Astrocyte (in vitro differentiated cells and primary cell): Measurements from ENCODE around the gene COL2A1. TPM values are rescaled to one million over a fixed set of nuclear protein-coding genes. Genes with fewer than 3 reads are reported as not detected.

Source experiments
- DNase-seq: peaks from one replicate; pipeline ENCODE4 v3.0.0-alpha.2; 2010; ENCODE audit warnings: low read depth
- FAIRE-seq: peaks from 2 replicates; lab custom pipeline; 2011; peaks lifted over from hg19 to GRCh38; lab: Jason Lieb, UNC
- H2AFZ ChIP-seq: 2 replicates; pipeline ENCODE4 v1.6.0; 2012; ENCODE audit warnings: low read depth, low read length, inconsistent platforms
- H3K27ac ChIP-seq: 2 replicates; pipeline ENCODE4 v1.5.1; 2011; ENCODE audit warnings: low read depth, low read length, inconsistent platforms
- H3K27me3 ChIP-seq: 2 replicates; pipeline ENCODE4 v1.6.0; 2011; ENCODE audit warnings: low read length, inconsistent platforms; ENCODE audit not compliant: insufficient read depth
- H3K36me3 ChIP-seq: 2 replicates; pipeline ENCODE4 v1.5.1; 2011; ENCODE audit warnings: low read length, inconsistent platforms; ENCODE audit not compliant: insufficient read depth
- H3K4me1 ChIP-seq: 2 replicates; pipeline ENCODE4 v1.5.1; 2011; ENCODE audit warnings: low read length, inconsistent platforms; ENCODE audit not compliant: insufficient read depth
- H3K4me2 ChIP-seq: 2 replicates; pipeline ENCODE4 v1.6.0; 2012; ENCODE audit warnings: low read length, inconsistent platforms
- H3K4me3 ChIP-seq: 2 replicates; pipeline ENCODE4 v1.5.1; 2011; ENCODE audit warnings: low read depth, mild to moderate bottlenecking, low read length, inconsistent platforms; ENCODE audit not compliant: insufficient read depth
- H3K79me2 ChIP-seq: 2 replicates; pipeline ENCODE4 v1.6.0; 2012; ENCODE audit warnings: mild to moderate bottlenecking, low read length, inconsistent platforms; ENCODE audit not compliant: insufficient read depth
- H3K9ac ChIP-seq: 2 replicates; pipeline ENCODE4 v1.6.0; 2012; ENCODE audit warnings: mild to moderate bottlenecking, low read length, inconsistent platforms
- H3K9me3 ChIP-seq: 2 replicates; pipeline ENCODE4 v1.5.1; 2012; ENCODE audit warnings: low read depth, mild to moderate bottlenecking, low read length, inconsistent platforms; ENCODE audit not compliant: insufficient read depth
- H4K20me1 ChIP-seq: 2 replicates; pipeline ENCODE4 v1.6.0; 2012; ENCODE audit warnings: low read length, inconsistent platforms; ENCODE audit not compliant: insufficient read depth
- H3K27ac Mint-ChIP-seq: one replicate; pipeline ENCODE4 v1.8.0; 2021; ENCODE audit warnings: mild to moderate bottlenecking, mixed read lengths; ENCODE audit not compliant: unreplicated experiment
- H3K27me3 Mint-ChIP-seq: one replicate; pipeline ENCODE4 v1.8.0; 2021; ENCODE audit warnings: low read depth, mixed read lengths; ENCODE audit not compliant: unreplicated experiment
- H3K36me3 Mint-ChIP-seq: one replicate; pipeline ENCODE4 v1.8.0; 2021; ENCODE audit warnings: low read depth, mixed read lengths; ENCODE audit not compliant: unreplicated experiment
- H3K4me1 Mint-ChIP-seq: one replicate; pipeline ENCODE4 v1.8.0; 2021; ENCODE audit warnings: low read depth, mixed read lengths; ENCODE audit not compliant: unreplicated experiment
- H3K4me3 Mint-ChIP-seq: one replicate; pipeline ENCODE4 v1.8.0; 2021; ENCODE audit warnings: mild to moderate bottlenecking, moderate library complexity, mixed read lengths; ENCODE audit not compliant: unreplicated experiment
- H3K9me3 Mint-ChIP-seq: one replicate; pipeline ENCODE4 v1.8.0; 2021; ENCODE audit warnings: mild to moderate bottlenecking, mixed read lengths; ENCODE audit not compliant: unreplicated experiment
- CTCF ChIP-seq: IDR thresholded peaks from 2 replicates; pipeline ENCODE4 v1.5.1; 2011; ENCODE audit warnings: low read depth, mild to moderate bottlenecking, inconsistent platforms, low read length, moderate library complexity; ENCODE audit not compliant: insufficient read depth
- EZH2 ChIP-seq: IDR thresholded peaks from 2 replicates; pipeline ENCODE4 v1.6.1; 2012; ENCODE audit warnings: mild to moderate bottlenecking, low read length, inconsistent platforms; ENCODE audit not compliant: insufficient read depth
- total RNA-seq: library from RNA; stranded (reverse); gene quantifications from 2 replicates; pipeline ENCODE4 v1.2.1, GENCODE V29; 2021

Gene COL2A1
- total RNA-seq, 1 donor from 2014 or later: 20.3 TPM

GRCh38 chr12:47993491-47993890 lies 10.8 kb downstream of the COL2A1 start:
- Histone ChIP-seq H2AFZ (no peak overlapping the region), H3K36me3 (no peaks in the 10 kb centered on the region), H3K4me3 (no peak overlapping the region), H3K27ac (no peak overlapping the region), H3K4me2 (no peak overlapping the region), H3K79me2 (no peaks in the 10 kb centered on the region), H3K27me3 (peaks cover 46% of the 10 kb centered on the region), H3K9ac (no peak overlapping the region), H4K20me1 (no peaks in the 10 kb centered on the region), H3K4me1 (no peaks in the 10 kb centered on the region), H3K9me3 (no peaks in the 10 kb centered on the region)
- Mint-ChIP-seq H3K4me3 (no peak overlapping the region), H3K27ac (no peak overlapping the region), H3K4me1 (peaks cover 4% of the 10 kb centered on the region), H3K9me3 (no peaks in the 10 kb centered on the region), H3K36me3 (peaks cover 5% of the 10 kb centered on the region), H3K27me3 (peaks cover 23% of the 10 kb centered on the region)
- DNase-seq (no peak), FAIRE-seq (no peak)
- TF ChIP-seq CTCF: no peak
- no peak for TF ChIP-seq EZH2

- Histone ChIP-seq H2AFZ (no peak overlapping the region), H3K4me3 (no peak overlapping the region), H3K27me3 (peaks cover 39% of the 10 kb centered on the region), H3K4me1 (no peaks in the 10 kb centered on the region), H3K9ac (no peak overlapping the region), H3K79me2 (no peaks in the 10 kb centered on the region), H4K20me1 (no peaks in the 10 kb centered on the region), H3K4me2 (no peak overlapping the region), H3K27ac (no peak overlapping the region), H3K36me3 (no peaks in the 10 kb centered on the region), H3K9me3 (no peaks in the 10 kb centered on the region)
- DNase-seq: no peak
- Mint-ChIP-seq H3K4me1 (peaks cover 12% of the 10 kb centered on the region), H3K4me3 (no peak overlapping the region), H3K27ac (no peak overlapping the region), H3K36me3 (peaks cover 5% of the 10 kb centered on the region), H3K9me3 (no peaks in the 10 kb centered on the region), H3K27me3 (peaks cover 19% of the 10 kb centered on the region)
- no peak for FAIRE-seq
- no peak for TF ChIP-seq CTCF
- no peak for TF ChIP-seq EZH2
Measured at GRCh38 chr12:47992776-47993175, 11.5 kb downstream of the COL2A1 start.

DNA sequence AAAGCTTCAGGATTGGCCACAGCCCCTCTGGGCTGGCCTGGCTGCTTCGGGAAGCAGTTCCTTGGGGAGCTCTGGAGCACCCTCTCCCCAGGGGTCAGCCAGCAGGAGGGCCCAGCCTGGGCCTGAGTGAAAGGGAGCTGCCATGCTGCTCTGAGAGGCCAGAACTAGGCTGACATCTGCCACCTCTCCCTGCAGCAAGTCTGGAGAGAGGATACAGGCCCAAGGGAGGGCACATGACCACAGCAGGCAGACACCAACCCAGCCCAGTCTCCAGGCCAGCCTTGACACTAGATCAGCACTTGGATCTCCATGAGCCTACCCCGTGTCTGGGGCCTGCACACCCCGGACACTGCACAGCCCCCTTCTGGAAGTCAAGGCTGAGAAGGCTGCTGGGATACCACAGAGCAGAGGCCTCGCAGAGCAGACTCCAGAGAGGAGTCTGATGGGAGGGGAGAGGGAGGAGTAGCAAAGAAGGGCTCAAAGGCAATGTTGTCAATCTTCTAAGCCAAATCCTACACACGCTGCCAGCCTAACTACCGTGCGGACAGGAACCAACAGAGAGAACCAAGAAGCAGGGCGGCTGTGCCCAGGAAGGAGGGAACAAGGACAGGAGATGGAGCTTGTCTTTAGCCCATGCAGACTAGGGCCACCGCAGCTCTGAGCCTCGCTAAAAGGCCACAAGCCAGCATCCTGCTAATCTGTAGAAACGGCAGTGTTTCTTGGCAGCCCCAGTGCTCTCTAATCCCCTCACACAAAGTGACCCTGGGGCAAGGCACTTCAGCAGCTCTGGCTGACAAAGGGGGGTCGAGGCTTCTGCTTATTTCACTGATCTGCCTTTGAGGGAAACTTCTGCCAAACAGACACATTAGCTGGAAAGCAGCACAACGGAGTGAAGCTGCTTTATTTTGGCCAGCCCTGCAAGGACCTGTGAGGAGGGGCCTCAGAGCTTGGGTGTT lies 12.9 kb downstream of the COL2A1 start:
- Histone ChIP-seq H3K9me3 (no peaks in the 10 kb centered on the region), H3K4me1 (no peaks in the 10 kb centered on the region), H3K4me3 (no peak overlapping the region), H3K27me3 (peaks cover 27% of the 10 kb centered on the region), H3K79me2 (no peaks in the 10 kb centered on the region), H2AFZ (peak overlapping the region; percentile 38), H4K20me1 (no peaks in the 10 kb centered on the region), H3K27ac (no peak overlapping the region), H3K36me3 (no peaks in the 10 kb centered on the region), H3K4me2 (no peak overlapping the region), H3K9ac (no peak overlapping the region)
- no peak for DNase-seq
- no peak overlapping the region for H3K4me3 Mint-ChIP-seq
- H3K4me1 Mint-ChIP-seq: peaks cover 13% of the 10 kb centered on the region
- TF ChIP-seq EZH2 (no peak), CTCF (no peak)
- peaks cover 7% of the 10 kb centered on the region for H3K36me3 Mint-ChIP-seq
- H3K9me3 Mint-ChIP-seq: no peaks in the 10 kb centered on the region
- peaks cover 20% of the 10 kb centered on the region for H3K27me3 Mint-ChIP-seq
- FAIRE-seq: no peak
- no peak overlapping the region for H3K27ac Mint-ChIP-seq
